ENCODE measurements around the gene SBK2. TPM values are rescaled to one million over a fixed set of nuclear protein-coding genes. Genes with fewer than 3 reads are reported as not detected.

Gene SBK2
- total RNA-seq, 1 experiment from 2014 or later = not detected

DNA sequence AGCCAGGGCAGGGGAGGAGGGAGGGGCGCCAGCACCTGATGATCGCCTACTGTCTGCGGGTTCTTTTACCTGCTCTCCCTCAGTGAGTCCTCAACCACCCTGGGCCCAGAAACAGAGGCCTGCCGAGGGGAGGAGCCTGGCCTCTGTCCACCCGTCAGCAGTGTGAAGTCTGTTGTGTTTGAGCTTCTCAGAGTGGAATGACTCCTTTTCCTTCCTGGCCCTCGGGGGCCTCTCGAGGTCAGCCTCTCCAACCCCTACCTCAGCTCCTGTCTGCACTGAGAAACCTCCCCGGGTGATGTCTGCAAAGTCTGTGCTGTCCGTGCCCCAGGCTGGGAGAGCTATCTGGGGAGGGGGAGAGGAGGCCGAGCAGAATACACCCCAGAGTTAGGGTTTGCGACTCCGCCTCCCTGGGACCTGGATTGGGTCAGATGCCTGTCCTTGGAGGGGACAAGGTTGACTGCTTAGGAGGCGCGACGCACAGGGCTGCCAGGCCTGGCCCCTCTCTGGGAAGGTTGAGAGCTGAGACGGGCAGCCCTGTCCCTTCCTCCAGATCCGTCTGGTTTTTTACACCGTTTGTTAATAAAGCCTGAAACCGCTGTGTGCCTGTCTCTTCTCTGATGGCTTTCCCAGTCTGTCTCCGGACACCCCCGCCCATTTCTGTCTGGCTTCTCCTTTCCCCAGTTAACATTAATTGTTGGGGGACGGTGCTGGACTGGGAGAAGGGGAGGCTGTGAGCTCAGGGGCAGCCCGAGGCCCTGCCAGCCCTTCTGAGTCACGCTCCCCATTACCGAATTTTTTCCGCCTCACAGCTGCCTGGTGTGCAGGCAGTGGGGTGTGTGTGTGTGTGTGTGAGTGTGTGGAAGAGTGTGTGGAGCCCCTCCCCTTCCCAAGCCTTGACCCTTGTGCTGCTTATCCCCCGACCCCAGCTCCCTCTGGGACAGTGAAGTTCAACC lies 49.7 kb downstream of the SBK2 start:
- H3K79me2 ChIP-seq (ENCODE audit: low read length) = no peaks in the 10 kb centered on the region
- ATAC-seq (peak; percentile 69), DNase-seq (peak; percentile 81)
- H2AFZ ChIP-seq (ENCODE audit: low read length) = peak overlapping the region; percentile 39
- peak overlapping the region; percentile 9; the same call in 1 of the 2 replicates for H3K4me3 ChIP-seq (ENCODE audit: low read length)
- H3K36me3 ChIP-seq (ENCODE audit: low read depth, low read length) = no peaks in the 10 kb centered on the region
- intact Hi-C loops (cut with micrococcal nuclease) = no loop called here
- no peaks in the 10 kb centered on the region for H3K27me3 ChIP-seq (ENCODE audit: low read length)
- TF ChIP-seq EZH2 (IDR thresholded peaks at IDR 0.05; ENCODE audit: low read length, unreplicated experiment) = no peak
- TF ChIP-seq, protein P1, sequence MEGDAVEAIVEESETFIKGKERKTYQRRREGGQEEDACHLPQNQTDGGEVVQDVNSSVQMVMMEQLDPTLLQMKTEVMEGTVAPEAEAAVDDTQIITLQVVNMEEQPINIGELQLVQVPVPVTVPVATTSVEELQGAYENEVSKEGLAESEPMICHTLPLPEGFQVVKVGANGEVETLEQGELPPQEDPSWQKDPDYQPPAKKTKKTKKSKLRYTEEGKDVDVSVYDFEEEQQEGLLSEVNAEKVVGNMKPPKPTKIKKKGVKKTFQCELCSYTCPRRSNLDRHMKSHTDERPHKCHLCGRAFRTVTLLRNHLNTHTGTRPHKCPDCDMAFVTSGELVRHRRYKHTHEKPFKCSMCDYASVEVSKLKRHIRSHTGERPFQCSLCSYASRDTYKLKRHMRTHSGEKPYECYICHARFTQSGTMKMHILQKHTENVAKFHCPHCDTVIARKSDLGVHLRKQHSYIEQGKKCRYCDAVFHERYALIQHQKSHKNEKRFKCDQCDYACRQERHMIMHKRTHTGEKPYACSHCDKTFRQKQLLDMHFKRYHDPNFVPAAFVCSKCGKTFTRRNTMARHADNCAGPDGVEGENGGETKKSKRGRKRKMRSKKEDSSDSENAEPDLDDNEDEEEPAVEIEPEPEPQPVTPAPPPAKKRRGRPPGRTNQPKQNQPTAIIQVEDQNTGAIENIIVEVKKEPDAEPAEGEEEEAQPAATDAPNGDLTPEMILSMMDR (conservative IDR thresholded peaks at IDR 0.05; ENCODE audit: low read depth, low read length) = no peak
- TF ChIP-seq EZH2phosphoT487 (IDR thresholded peaks at IDR 0.05; ENCODE audit: borderline replicate concordance, low read length) = no peak
- peak overlapping the region; percentile 70 for H3K4me2 ChIP-seq (ENCODE audit: low read length)
- no peaks in the 10 kb centered on the region for H3K9me2 ChIP-seq (replicated peaks; ENCODE audit: low read length)
- no TSS peak for BruUV-seq (replicated peaks)
- H3K9me3 ChIP-seq (ENCODE audit: low read length) = no peaks in the 10 kb centered on the region
- H3K27ac ChIP-seq (ENCODE audit: low read length) = peak overlapping the region; percentile 73
- peaks cover 3% of the 10 kb centered on the region for H3F3A ChIP-seq (ENCODE audit: low read length, unreplicated experiment)
- CTCF ChIA-PET = interaction anchor here (0.5 to 1.9 kb wide), 3 partner anchors 11 to 81 kb away, joined by 3 to 13 read pairs (median 3); partner anchors contain the start of gene ZNF628
- no peaks in the 10 kb centered on the region for H4K20me1 ChIP-seq (ENCODE audit: low read length)
- POLR2A ChIA-PET (ENCODE audit: unreplicated experiment) = interaction anchor here (0.6 kb wide), 1 partner anchor 331 kb away, joined by 23 read pairs; no protein-coding TSS in a partner anchor
- H3K4me1 ChIP-seq (ENCODE audit: insufficient read depth, low read length) = peaks cover 33% of the 10 kb centered on the region
- H3K9ac ChIP-seq (ENCODE audit: low read length) = peak overlapping the region; percentile 18

DNA sequence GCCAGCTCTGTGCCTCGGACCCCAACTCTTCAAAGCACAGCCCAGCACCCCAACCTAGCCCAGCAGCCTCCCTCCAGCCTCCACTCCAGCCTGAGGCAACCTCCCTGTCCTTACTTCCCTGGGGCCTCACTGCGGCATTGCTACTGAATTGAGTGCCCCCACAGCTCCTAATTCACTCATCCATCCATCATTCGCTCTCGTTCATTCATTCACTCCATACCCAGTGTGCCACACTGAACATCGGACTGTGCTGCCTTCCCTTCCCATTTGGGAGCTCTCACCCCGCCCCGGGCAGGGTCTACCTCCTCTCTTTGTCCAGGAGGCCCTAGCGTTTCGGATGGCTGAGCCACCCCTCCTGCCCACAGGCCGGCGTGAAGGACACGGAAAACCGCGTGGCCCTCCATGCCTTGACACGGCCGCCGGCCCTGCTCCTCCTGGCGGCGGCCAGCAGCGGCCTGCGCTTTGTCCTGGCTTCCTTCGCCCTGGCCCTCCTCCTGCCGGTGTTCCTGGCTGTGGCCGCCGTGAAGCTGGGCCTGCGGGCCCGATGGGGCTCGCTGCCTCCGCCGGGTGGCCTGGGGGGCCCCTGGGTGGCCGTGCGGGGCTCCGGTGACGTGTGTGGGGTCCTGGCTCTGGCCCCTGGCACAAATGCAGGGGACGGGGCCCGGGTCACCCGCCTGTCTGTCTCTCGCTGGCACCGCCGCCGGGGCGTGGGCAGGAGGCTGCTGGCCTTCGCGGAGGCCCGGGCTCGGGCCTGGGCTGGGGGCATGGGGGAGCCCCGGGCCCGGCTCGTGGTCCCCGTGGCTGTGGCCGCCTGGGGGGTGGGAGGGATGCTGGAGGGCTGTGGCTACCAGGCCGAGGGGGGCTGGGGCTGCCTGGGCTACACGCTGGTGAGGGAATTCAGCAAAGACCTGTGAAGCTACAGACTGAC lies 50.6 kb downstream of the SBK2 start:
- no peaks in the 10 kb centered on the region for H3K9me2 ChIP-seq (replicated peaks; ENCODE audit: low read length)
- H3K4me3 ChIP-seq (ENCODE audit: low read length) = no peak overlapping the region; the same call in 1 of the 2 replicates
- peaks cover 33% of the 10 kb centered on the region for H3K4me1 ChIP-seq (ENCODE audit: insufficient read depth, low read length)
- ATAC-seq = no peak
- BruUV-seq (replicated peaks) = no TSS peak
- no peaks in the 10 kb centered on the region for H3K79me2 ChIP-seq (ENCODE audit: low read length)
- intact Hi-C loops (cut with micrococcal nuclease) = no loop called here
- peak overlapping the region; percentile 73; the same call in 1 of the 2 replicates for H3K27ac ChIP-seq (ENCODE audit: low read length)
- CTCF ChIA-PET = interaction anchor here (1.9 kb wide), 1 partner anchor 18 kb away, joined by 13 read pairs; no protein-coding TSS in a partner anchor
- H3K27me3 ChIP-seq (ENCODE audit: low read length) = no peaks in the 10 kb centered on the region
- DNase-seq = no peak
- POLR2A ChIA-PET (ENCODE audit: unreplicated experiment) = interaction anchor here (0.6 kb wide), 1 partner anchor 330 kb away, joined by 23 read pairs; no protein-coding TSS in a partner anchor
- no peaks in the 10 kb centered on the region for H3K9me3 ChIP-seq (ENCODE audit: low read length)
- peaks cover 3% of the 10 kb centered on the region for H3F3A ChIP-seq (ENCODE audit: low read length, unreplicated experiment)
- H3K4me2 ChIP-seq (ENCODE audit: low read length) = peak overlapping the region; percentile 84
- H4K20me1 ChIP-seq (ENCODE audit: low read length) = no peaks in the 10 kb centered on the region
- no peak overlapping the region for H2AFZ ChIP-seq (ENCODE audit: low read length)
- H3K36me3 ChIP-seq (ENCODE audit: low read depth, low read length) = no peaks in the 10 kb centered on the region
- no peak overlapping the region for H3K9ac ChIP-seq (ENCODE audit: low read length)
- TF ChIP-seq, protein P1 (conservative IDR thresholded peaks at IDR 0.05; ENCODE audit: low read depth, low read length) = no peak
- no peak for TF ChIP-seq EZH2phosphoT487 (IDR thresholded peaks at IDR 0.05; ENCODE audit: borderline replicate concordance, low read length)
- TF ChIP-seq EZH2 (IDR thresholded peaks at IDR 0.05; ENCODE audit: low read length, unreplicated experiment) = no peak
